Liver (tissue), 9 donors: ENCODE data around the gene STOM. TPM values are rescaled to one million over a fixed set of nuclear protein-coding genes. Genes with fewer than 3 reads are reported as not detected.

Source experiments
- DNase-seq: peaks from one replicate; pipeline ENCODE4 v3.0.0-alpha.2; 2017; ENCODE audit warnings: low spot score
- H3K27ac ChIP-seq, 2 donors: one replicate each; pipeline ENCODE4 v1.7.0; 2013; ENCODE audit warnings: inconsistent platforms in 2 of 2, low read length in 2 of 2, control low read depth in 1 of 2, low read depth in 1 of 2, mild to moderate bottlenecking in 1 of 2
- H3K27me3 ChIP-seq, 4 donors: one replicate each; pipeline versions ENCODE4 v1.6.1 to v1.7.0; 2013; ENCODE audit warnings: low read length in 3 of 4, inconsistent platforms in 1 of 4, mild to moderate bottlenecking in 1 of 4, moderate library complexity in 1 of 4; ENCODE audit not compliant: control insufficient read depth in 4 of 4, insufficient read depth in 4 of 4
- H3K36me3 ChIP-seq, 4 donors: one replicate each; pipeline versions ENCODE4 v1.6.1 to v1.7.0; 2013; ENCODE audit warnings: low read length in 3 of 4, mild to moderate bottlenecking in 3 of 4, low read depth in 1 of 4, moderate library complexity in 1 of 4; ENCODE audit not compliant: control insufficient read depth in 4 of 4, insufficient read depth in 3 of 4
- H3K4me1 ChIP-seq, 4 donors: one replicate each; pipeline versions ENCODE4 v1.6.1 to v1.7.0; 2013; ENCODE audit warnings: low read length in 3 of 4, mild to moderate bottlenecking in 3 of 4, moderate library complexity in 1 of 4; ENCODE audit not compliant: control insufficient read depth in 4 of 4, insufficient read depth in 4 of 4
- H3K4me3 ChIP-seq, 3 donors: one replicate each; pipeline versions ENCODE4 v1.6.1 to v1.7.0; 2013; ENCODE audit warnings: low read length in 3 of 3, control low read depth in 1 of 3, low read depth in 1 of 3, mild to moderate bottlenecking in 1 of 3
- H3K9ac ChIP-seq, 2 donors: one replicate each; pipeline ENCODE4 v1.7.0; 2013; ENCODE audit warnings: low read length in 2 of 2, mild to moderate bottlenecking in 2 of 2, moderate library complexity in 2 of 2, control low read depth in 1 of 2, low read depth in 1 of 2
- H3K9me3 ChIP-seq, 4 donors: one replicate each; pipeline versions ENCODE4 v1.6.1 to v1.7.0; 2013; ENCODE audit warnings: low read length in 3 of 4; ENCODE audit not compliant: control insufficient read depth in 4 of 4
- ATF3 ChIP-seq: IDR thresholded peaks from 2 replicates; pipeline ENCODE4 v1.6.1; 2016; ENCODE audit warnings: antibody characterized with exemption
- CTCF ChIP-seq: fragments of 150-350 bp; IDR thresholded peaks from 2 replicates; pipeline ENCODE4 v1.5.1; 2017; ENCODE audit warnings: improper control_type of control experiment, low read depth, low read length; ENCODE audit not compliant: missing input control
- FOXA1 ChIP-seq: IDR thresholded peaks from 2 replicates; pipeline ENCODE4 v1.6.1; 2016; ENCODE audit warnings: antibody characterized with exemption
- FOXA2 ChIP-seq: IDR thresholded peaks from 2 replicates; pipeline ENCODE4 v1.6.1; 2016; ENCODE audit warnings: antibody characterized with exemption
- GABPA ChIP-seq, 2 donors: IDR thresholded peaks in 1 of 2; conservative IDR thresholded peaks in 1 of 2; 2 replicates each; pipeline ENCODE4 v1.6.1; 2016; ENCODE audit warnings: antibody characterized with exemption in 2 of 2, mild to moderate bottlenecking in 1 of 2, moderate library complexity in 1 of 2
- HNF4A ChIP-seq, 2 donors: conservative IDR thresholded peaks; 2 replicates each; pipeline ENCODE4 v1.6.1; 2016; ENCODE audit warnings: antibody characterized with exemption in 2 of 2, mild to moderate bottlenecking in 2 of 2
- HNF4G ChIP-seq: IDR thresholded peaks from 2 replicates; pipeline ENCODE4 v1.6.1; 2016; ENCODE audit warnings: antibody characterized with exemption
- JUND ChIP-seq, 2 donors: IDR thresholded peaks; 2 replicates each; pipeline ENCODE4 v1.6.1; 2016; ENCODE audit warnings: antibody characterized with exemption in 2 of 2
- MAX ChIP-seq: IDR thresholded peaks from 2 replicates; pipeline ENCODE4 v1.6.1; 2016; ENCODE audit warnings: antibody characterized with exemption
- NR2F2 ChIP-seq: IDR thresholded peaks from 2 replicates; pipeline ENCODE4 v1.6.1; 2016; ENCODE audit warnings: antibody characterized with exemption
- RAD21 ChIP-seq, 2 donors: IDR thresholded peaks; 2 replicates each; pipeline ENCODE4 v1.6.1; 2016; ENCODE audit warnings: antibody characterized with exemption in 2 of 2, mild to moderate bottlenecking in 2 of 2
- RXRA ChIP-seq, 2 donors: IDR thresholded peaks; 2 replicates each; pipeline ENCODE4 v1.6.1; 2017 to 2018; ENCODE audit warnings: antibody characterized with exemption in 2 of 2, mild to moderate bottlenecking in 1 of 2
- SP1 ChIP-seq: IDR thresholded peaks from 2 replicates; pipeline ENCODE4 v1.6.1; 2018; ENCODE audit warnings: antibody characterized with exemption, mild to moderate bottlenecking
- YY1 ChIP-seq: IDR thresholded peaks from 2 replicates; pipeline ENCODE4 v1.6.1; 2016; ENCODE audit warnings: antibody characterized with exemption, mild to moderate bottlenecking
- ZBTB33 ChIP-seq: IDR thresholded peaks from 2 replicates; pipeline ENCODE4 v1.6.1; 2016; ENCODE audit warnings: antibody characterized with exemption
- WGBS: extraction: QIAGEN DNeasy Blood & Tissue Kit; methylation state at CpG from one replicate; pipeline ENCODE4 v1.1.7; 2013; 5-methylcytosine and 5-hydroxymethylcytosine counted together
- polyA plus RNA-seq, 2 donors: library from polyadenylated mRNA; stranded (reverse) in 1 of 2; unstranded in 1 of 2; fragments of 200-250 nt in 1 of 2; fragments of >200 nt in 1 of 2; fragmentation: Nextera tagmentation in 1 of 2; extraction: Ambion mirVana in 1 of 2; gene quantifications; one replicate each; pipeline versions ENCODE4 v1.2.1 to v1.2.3, GENCODE V29; 2013 to 2015
- total RNA-seq, 2 donors: library from RNA; depleted of rRNA; stranded (reverse); fragments of >200 nt; gene quantifications; one replicate each; pipeline ENCODE4 v1.2.3, GENCODE V29; 2014
- donor health status: healthy.
- donor health status: healthy.
- donor health status: healthy.
- donor health status: healthy.
- donor health status: healthy.

The STOM gene
- total and polyA plus RNA-seq, 4 donors = 150 to 398 (median 265) TPM

GRCh38 chr9:121303456-121304451 lies 66.3 kb downstream of the STOM start (continued):
- TF ChIP-seq CTCF (no peak), ATF3 (no peak), HNF4G (no peak), JUND (IDR thresholded peaks at IDR 0.05) (no peak), RXRA (IDR thresholded peaks at IDR 0.05) (no peak), NR2F2 (no peak), HNF4A (conservative IDR thresholded peaks at IDR 0.05) (no peak), RAD21 (IDR thresholded peaks at IDR 0.05) (no peak)

GRCh38 chr9:121302786-121303185 lies 67.3 kb downstream of the STOM start:
- H3K27ac ChIP-seq = no peak overlapping the region
- WGBS = 98% methylated on average over 13 of the region's 13 CpGs
- H3K4me1 ChIP-seq = peaks cover 4 to 15% (median 7%) of the 10 kb centered on the region in 4 donors

More at GRCh38 chr9:121302786-121303185, 67.3 kb downstream of the STOM start:
- DNase-seq = no peak
- TF ChIP-seq FOXA1 (no peak), ATF3 (no peak), HNF4A (conservative IDR thresholded peaks at IDR 0.05) (no peak), RXRA (IDR thresholded peaks at IDR 0.05) (no peak), NR2F2 (no peak), CTCF (no peak), FOXA2 (no peak), MAX (no peak), YY1 (no peak), RAD21 (IDR thresholded peaks at IDR 0.05) (no peak), GABPA (IDR thresholded peaks at IDR 0.05 in 1 of 2, conservative IDR thresholded peaks at IDR 0.05 in 1 of 2) (no peak), SP1 (no peak), ZBTB33 (no peak)
- no peak overlapping the region for H3K9ac ChIP-seq
- H3K9me3 ChIP-seq = no peaks in the 10 kb centered on the region
- H3K4me3 ChIP-seq = no peak overlapping the region
- peaks cover 0 to 6% (median 2%) of the 10 kb centered on the region in 4 donors for H3K36me3 ChIP-seq
- H3K27me3 ChIP-seq = no peaks in the 10 kb centered on the region
